Measurements from ENCODE around the gene NTRK3. TPM values are rescaled to one million over a fixed set of nuclear protein-coding genes. Genes with fewer than 3 reads are reported as not detected.

The NTRK3 gene
- total RNA-seq, 1 donor from 2014 or later, result 1.1 TPM

DNA sequence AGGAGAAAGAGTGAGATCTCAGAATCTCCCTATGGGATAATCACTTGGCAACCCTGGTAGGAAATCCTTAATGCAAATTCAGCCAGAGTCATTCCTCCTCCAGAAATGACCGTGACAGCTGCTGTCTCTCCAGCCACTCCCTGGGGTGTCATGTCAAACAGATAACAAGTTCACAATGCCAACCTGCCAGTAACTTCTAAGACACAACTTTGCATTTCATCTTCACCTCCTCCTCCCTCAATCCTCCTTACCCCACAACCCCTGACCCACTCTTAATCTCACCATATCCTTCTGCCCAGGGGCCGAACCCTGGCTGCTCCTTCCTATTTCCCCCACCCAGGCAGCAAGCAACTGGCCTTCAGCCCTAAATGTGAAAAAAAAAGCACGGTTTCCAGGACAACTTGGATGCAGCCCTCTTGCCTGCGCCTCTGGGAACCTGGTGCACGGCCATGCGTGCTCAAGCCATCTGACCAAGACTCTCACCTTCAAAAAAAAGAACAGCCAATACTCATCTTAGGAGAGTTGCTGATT, 166.0 kb downstream of the NTRK3 start:
- peaks cover 4% of the 10 kb centered on the region for H3K4me1 Mint-ChIP-seq
- TF ChIP-seq CTCF (conservative IDR thresholded peaks at IDR 0.05), result no peak
- no peaks in the 10 kb centered on the region for H3K36me3 Mint-ChIP-seq (ENCODE audit: low read depth)
- peaks cover 25% of the 10 kb centered on the region for H3K27me3 Mint-ChIP-seq (ENCODE audit: low read depth)
- H3K4me3 Mint-ChIP-seq, result no peak overlapping the region
- no peak overlapping the region for H3K27ac Mint-ChIP-seq (ENCODE audit: unreplicated experiment)
- DNase-seq (ENCODE audit: low read depth, low spot score), result no peak
- H3K9me3 Mint-ChIP-seq, result peaks cover 2% of the 10 kb centered on the region

GRCh38 chr15:88089731-88090130, 166.8 kb downstream of the NTRK3 start:
- no peak for DNase-seq (ENCODE audit: low read depth, low spot score)
- H3K4me3 Mint-ChIP-seq, result no peak overlapping the region
- no peak overlapping the region for H3K27ac Mint-ChIP-seq (ENCODE audit: unreplicated experiment)
- H3K9me3 Mint-ChIP-seq, result peaks cover 2% of the 10 kb centered on the region
- no peaks in the 10 kb centered on the region for H3K36me3 Mint-ChIP-seq (ENCODE audit: low read depth)
- peaks cover 4% of the 10 kb centered on the region for H3K4me1 Mint-ChIP-seq
- H3K27me3 Mint-ChIP-seq (ENCODE audit: low read depth), result peaks cover 25% of the 10 kb centered on the region
- no peak for TF ChIP-seq CTCF (conservative IDR thresholded peaks at IDR 0.05)

GRCh38 chr15:88089024-88089620, 167.4 kb downstream of the NTRK3 start:
- Mint-ChIP-seq H3K27me3 (ENCODE audit: low read depth) (peaks cover 25% of the 10 kb centered on the region), H3K4me3 (no peak overlapping the region), H3K9me3 (peaks cover 2% of the 10 kb centered on the region), H3K36me3 (ENCODE audit: low read depth) (no peaks in the 10 kb centered on the region), H3K4me1 (peaks cover 4% of the 10 kb centered on the region), H3K27ac (ENCODE audit: unreplicated experiment) (no peak overlapping the region)
- no peak for DNase-seq (ENCODE audit: low read depth, low spot score)
- TF ChIP-seq CTCF (conservative IDR thresholded peaks at IDR 0.05), result no peak

DNA sequence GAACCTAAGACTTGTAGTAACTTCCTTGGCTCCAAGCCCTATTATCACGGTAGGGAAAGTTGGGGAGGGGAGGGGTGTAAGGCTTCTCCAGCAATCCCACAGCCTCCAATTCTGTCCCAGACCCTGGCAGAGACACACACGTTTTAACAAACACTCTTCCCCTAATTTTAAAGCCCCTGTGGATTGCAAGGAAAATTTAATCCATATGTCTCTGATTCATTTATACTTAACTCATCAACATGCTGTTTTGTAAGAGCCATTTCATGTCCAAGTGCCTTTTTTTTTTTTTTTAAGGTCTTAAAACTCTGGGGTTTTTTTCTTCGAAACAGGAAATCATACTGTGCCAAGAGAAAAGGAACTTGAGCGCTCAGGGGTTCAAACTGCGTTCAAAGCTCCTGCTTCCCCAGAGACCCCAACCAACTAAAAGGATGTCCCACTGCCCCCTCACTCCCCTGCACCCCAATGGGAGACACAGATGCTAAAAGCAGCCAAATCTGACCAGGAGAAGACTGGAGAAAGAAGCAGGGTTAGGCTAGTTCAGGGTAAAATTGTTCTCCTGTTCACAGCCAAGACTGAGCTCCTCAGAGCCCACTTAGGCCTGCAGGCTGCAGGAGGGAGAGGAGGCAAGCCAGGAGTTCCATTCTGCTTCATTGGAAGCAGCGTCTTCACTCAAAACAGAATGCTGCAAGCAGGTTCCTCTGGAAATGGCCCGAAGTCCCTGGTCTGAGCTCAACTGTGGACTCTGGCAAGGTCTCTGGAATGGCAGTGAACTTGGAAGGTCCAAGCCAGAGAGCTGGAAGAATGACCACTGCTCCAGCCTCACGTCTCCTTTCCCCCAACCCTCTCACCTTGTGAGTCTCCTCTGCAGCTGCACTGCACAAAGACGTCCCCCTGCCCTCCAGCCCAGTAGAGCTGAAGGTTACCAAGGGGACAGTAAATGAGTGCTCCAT, 172.5 kb downstream of the NTRK3 start:
- H3K4me3 Mint-ChIP-seq, result no peak overlapping the region
- H3K27ac Mint-ChIP-seq (ENCODE audit: unreplicated experiment), result no peak overlapping the region
- peaks cover 2% of the 10 kb centered on the region for H3K27me3 Mint-ChIP-seq (ENCODE audit: low read depth)
- DNase-seq (ENCODE audit: low read depth, low spot score), result no peak
- no peaks in the 10 kb centered on the region for H3K4me1 Mint-ChIP-seq
- no peaks in the 10 kb centered on the region for H3K9me3 Mint-ChIP-seq
- H3K36me3 Mint-ChIP-seq (ENCODE audit: low read depth), result no peaks in the 10 kb centered on the region
- no peak for TF ChIP-seq CTCF (conservative IDR thresholded peaks at IDR 0.05)

DNA sequence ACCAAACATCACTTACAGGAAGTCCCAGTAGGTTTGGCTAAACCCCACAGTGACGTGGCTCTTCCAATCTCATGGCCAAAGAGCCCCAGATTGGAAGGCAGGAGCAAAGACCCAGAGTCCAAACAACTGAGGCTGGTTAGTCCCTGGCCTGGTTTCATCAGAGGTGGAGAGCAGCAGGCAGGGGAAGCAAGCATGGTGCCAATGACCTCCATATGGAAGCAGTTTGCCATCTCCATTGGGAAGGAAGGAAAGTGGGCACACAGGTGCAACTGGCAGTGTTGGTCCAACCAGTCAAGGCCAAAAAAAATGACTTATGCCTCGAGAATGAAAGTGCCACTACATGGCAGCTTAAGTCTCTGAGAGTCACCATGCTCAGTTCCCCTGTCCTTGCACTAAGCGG, 175.9 kb downstream of the NTRK3 start:
- no peak overlapping the region for H3K4me3 Mint-ChIP-seq
- H3K4me1 Mint-ChIP-seq, result no peaks in the 10 kb centered on the region
- TF ChIP-seq CTCF (conservative IDR thresholded peaks at IDR 0.05), result no peak
- H3K27me3 Mint-ChIP-seq (ENCODE audit: low read depth), result peaks cover under 1% of the 10 kb centered on the region
- DNase-seq (ENCODE audit: low read depth, low spot score), result no peak
- no peak overlapping the region for H3K27ac Mint-ChIP-seq (ENCODE audit: unreplicated experiment)
- no peaks in the 10 kb centered on the region for H3K9me3 Mint-ChIP-seq
- H3K36me3 Mint-ChIP-seq (ENCODE audit: low read depth), result no peaks in the 10 kb centered on the region
